Ovary (tissue), 9 donors: ENCODE results near the gene AGPS. TPM values are rescaled to one million over a fixed set of nuclear protein-coding genes. Genes with fewer than 3 reads are reported as not detected.

ENCODE experiments used
- DNase-seq, 5 donors: peaks; one replicate each; pipeline ENCODE4 v3.0.0-alpha.2; 2019 to 2020
- H3K27ac ChIP-seq, 2 donors: fragments of 200-600 bp; one replicate each; pipeline versions ENCODE4 v1.5.1 to v1.8.0; 2019 to 2022
- H3K27me3 ChIP-seq: fragments of 200-600 bp; one replicate; pipeline ENCODE4 v1.8.0; 2022
- H3K36me3 ChIP-seq: fragments of 200-600 bp; sonication (generic); one replicate; pipeline ENCODE4 v1.5.1; 2019
- H3K4me1 ChIP-seq: one replicate; pipeline ENCODE4 v1.8.1; 2013; ENCODE audit warnings: mild to moderate bottlenecking, moderate library complexity; ENCODE audit not compliant: insufficient read depth
- H3K4me3 ChIP-seq: fragments of 200-600 bp; sonication (generic); one replicate; pipeline ENCODE4 v1.5.1; 2017
- H3K9me3 ChIP-seq, 2 donors: fragments of 200-600 bp in 1 of 2; sonication (generic) in 1 of 2; one replicate each; pipeline versions ENCODE4 v1.5.1 to v1.8.1; 2013 to 2019; ENCODE audit warnings: mild to moderate bottlenecking in 1 of 2, moderate library complexity in 1 of 2
- CTCF ChIP-seq, 3 donors: fragments of 450-650 bp in 2 of 3; fragments of 200-600 bp in 1 of 3; IDR thresholded peaks; one replicate each; pipeline versions ENCODE4 v1.5.1 to v1.8.0; 2016 to 2022; ENCODE audit warnings: antibody characterized with exemption in 3 of 3, mild to moderate bottlenecking in 1 of 3
- EP300 ChIP-seq: sonication (generic); formaldehyde crosslinking; IDR thresholded peaks from one replicate; pipeline ENCODE4 v1.6.1; 2017; ENCODE audit warnings: antibody characterized with exemption
- POLR2A ChIP-seq: fragments of 450-650 bp; IDR thresholded peaks from one replicate; pipeline ENCODE4 v1.6.1; 2017; ENCODE audit warnings: antibody characterized with exemption, mild to moderate bottlenecking, moderate library complexity
- WGBS, 3 donors: extraction: QIAGEN DNeasy Blood & Tissue Kit in 1 of 3; methylation state at CpG; one replicate each; pipeline versions ENCODE4 v1.1.5 to v1.1.7; 2013 to 2017; 5-methylcytosine and 5-hydroxymethylcytosine counted together
- intact Hi-C, 4 donors: fragments of 100-400 bp; cut with DNase I; formaldehyde crosslinking; loops; one replicate each; pipeline versions ENCODE4 v1.11.0 to v1.15.1; 2022 to 2023
- polyA plus RNA-seq, 2 donors: library from polyadenylated mRNA; stranded (reverse); fragments of 200-250 nt in 1 of 2; fragments of 350-450 nt in 1 of 2; fragmentation: Illumina TruSeq in 1 of 2; extraction: RNeasy Lipid Tissue Mini Kit (QIAGEN cat#74804) in 1 of 2; gene quantifications; one replicate each; pipeline ENCODE4 v1.2.3, GENCODE V29; 2013 to 2014
- total RNA-seq, 7 donors: library from RNA; depleted of rRNA in 2 of 7; stranded (reverse); fragments of >200 nt in 2 of 7; fragmentation: NEBNext Ultra II Directional in 3 of 7; extraction: Animal tissue kit (Norgen Biotek cat#: 25700) in 3 of 7; gene quantifications; one replicate each; pipeline versions ENCODE4 v1.1.0 to v1.2.4, GENCODE V29; 2016 to 2023
- donor health status: DM: no; HTN: no; CAD: no; lungs with moderate emphysema.
- donor health status: DM: no; HTN: no; CAD: no.
- donor health status: Bipolar disorder and iron deficiency.
- donor health status: DM: yes; HTN: yes; CAD: no.
- donor health status: DM: no; HTN: no; CAD: no.
- donor health status: DM: yes; HTN: yes; CAD: no.

Gene AGPS
- total and polyA plus RNA-seq, 9 donors: 5.4 to 31.5 (median 21.3) TPM

GRCh38 chr2:177476897-177477296, 84.3 kb downstream of the AGPS start:
- no peaks in the 10 kb centered on the region for H3K36me3 ChIP-seq
- WGBS, 3 donors: 98% methylated on average over 5 of the region's 5 CpGs
- H3K4me3 ChIP-seq: no peak overlapping the region
- DNase-seq: no peak
- no peak for TF ChIP-seq POLR2A
- no peak for TF ChIP-seq CTCF (IDR thresholded peaks at IDR 0.05)
- TF ChIP-seq EP300: no peak
- H3K9me3 ChIP-seq: no peaks in the 10 kb centered on the region
- no peaks in the 10 kb centered on the region for H3K4me1 ChIP-seq
- H3K27ac ChIP-seq: no peak overlapping the region
- intact Hi-C loops: no loop called here
- H3K27me3 ChIP-seq: no peaks in the 10 kb centered on the region

- Histone ChIP-seq H3K4me1 (no peaks in the 10 kb centered on the region), H3K4me3 (no peak overlapping the region), H3K27ac (no peak overlapping the region), H3K9me3 (no peaks in the 10 kb centered on the region), H3K27me3 (no peaks in the 10 kb centered on the region), H3K36me3 (no peaks in the 10 kb centered on the region)
- 81 to 85% (median 82%) methylated on average over 2 of the region's 2 CpGs for WGBS, 3 donors
- intact Hi-C loops: no loop called here
- no peak for DNase-seq
- TF ChIP-seq CTCF (IDR thresholded peaks at IDR 0.05) (no peak), POLR2A (no peak), EP300 (no peak)
Measured at GRCh38 chr2:177478029-177478428, 85.5 kb downstream of the AGPS start.

- intact Hi-C loops: no loop called here
Measured at GRCh38 chr2:177478907-177479306, 86.3 kb downstream of the AGPS start.

GRCh38 chr2:177482195-177482594, 89.6 kb downstream of the AGPS start:
- Histone ChIP-seq H3K27me3 (no peaks in the 10 kb centered on the region), H3K36me3 (no peaks in the 10 kb centered on the region), H3K4me3 (no peak overlapping the region), H3K27ac (no peak overlapping the region), H3K9me3 (no peaks in the 10 kb centered on the region), H3K4me1 (no peaks in the 10 kb centered on the region)
- intact Hi-C loops: no loop called here
- TF ChIP-seq CTCF (IDR thresholded peaks at IDR 0.05): no peak
- no peak for TF ChIP-seq EP300
- no peak for DNase-seq

More at GRCh38 chr2:177478907-177479306, 86.3 kb downstream of the AGPS start:
- Histone ChIP-seq H3K27ac (no peak overlapping the region), H3K36me3 (no peaks in the 10 kb centered on the region), H3K4me3 (no peak overlapping the region), H3K27me3 (no peaks in the 10 kb centered on the region), H3K9me3 (no peaks in the 10 kb centered on the region), H3K4me1 (no peaks in the 10 kb centered on the region)
- 97 to 99% (median 98%) methylated on average over 2 of the region's 2 CpGs for WGBS, 3 donors
- no peak for TF ChIP-seq POLR2A
- no peak for TF ChIP-seq CTCF (IDR thresholded peaks at IDR 0.05)
- no peak for DNase-seq

- 90 to 91% (median 91%) methylated on average over 2 of the region's 2 CpGs for WGBS, 3 donors
- Histone ChIP-seq H3K4me1 (no peaks in the 10 kb centered on the region), H3K27me3 (no peaks in the 10 kb centered on the region), H3K4me3 (no peak overlapping the region), H3K27ac (no peak overlapping the region), H3K36me3 (no peaks in the 10 kb centered on the region), H3K9me3 (no peaks in the 10 kb centered on the region)
- intact Hi-C loops: no loop called here
- TF ChIP-seq CTCF (IDR thresholded peaks at IDR 0.05) (no peak), POLR2A (no peak), EP300 (no peak)
- no peak for DNase-seq
Measured at GRCh38 chr2:177483531-177483930, 91.0 kb downstream of the AGPS start.
